Activated T-helper 1 cell treated with anti-CD3 and anti-CD28 coated beads, Interleukin-12 subunit alpha, Interleukin-12 subunit beta, Interleukin-2, Interleukin-4 antibody, amounts not matched to agents 30 ng/mL and 10 ng/mL and 1 ng/mL, durations not matched to agents 14 hours and 24 hours and 36 hours (primary cell): ENCODE measurements around the gene VAMP3. TPM values are rescaled to one million over a fixed set of nuclear protein-coding genes. Genes with fewer than 3 reads are reported as not detected.

ENCODE experiments used
- DNase-seq: peaks from one replicate; pipeline ENCODE4 v3.0.0; 2021; ENCODE audit warnings: low spot score
- H3K27ac Mint-ChIP-seq: one replicate; pipeline ENCODE4 v1.8.0; 2021; ENCODE audit warnings: mild to moderate bottlenecking, mixed read lengths
- H3K27me3 Mint-ChIP-seq: one replicate; pipeline ENCODE4 v1.8.0; 2022; ENCODE audit warnings: mild to moderate bottlenecking, moderate library complexity, mixed read lengths; ENCODE audit not compliant: insufficient read depth
- H3K36me3 Mint-ChIP-seq: one replicate; pipeline ENCODE4 v1.8.0; 2021; ENCODE audit warnings: low read depth, mixed read lengths
- H3K4me1 Mint-ChIP-seq: one replicate; pipeline ENCODE4 v1.8.0; 2021; ENCODE audit warnings: low read depth, mixed read lengths
- H3K4me3 Mint-ChIP-seq: one replicate; pipeline ENCODE4 v1.8.0; 2021; ENCODE audit warnings: mild to moderate bottlenecking, moderate library complexity, mixed read lengths
- H3K9me3 Mint-ChIP-seq: one replicate; pipeline ENCODE4 v1.8.0; 2021; ENCODE audit warnings: mixed read lengths
- intact Hi-C: fragments of 100-400 bp; cut with micrococcal nuclease; formaldehyde crosslinking; loops from one replicate; pipeline ENCODE4 v1.15.1; 2024
- total RNA-seq: library from RNA; stranded (reverse); gene quantifications from 2 replicates; pipeline ENCODE4 v1.2.3, GENCODE V29; 2022

VAMP3 gene
- total RNA-seq, 1 donor from 2014 or later: 26.8 TPM

- H3K27me3 Mint-ChIP-seq: peaks cover 7% of the 10 kb centered on the region
- H3K36me3 Mint-ChIP-seq: peaks cover 4% of the 10 kb centered on the region
- DNase-seq: no peak
- intact Hi-C loops: no loop called here
- no peaks in the 10 kb centered on the region for H3K4me1 Mint-ChIP-seq
- peaks cover 16% of the 10 kb centered on the region for H3K9me3 Mint-ChIP-seq
- H3K4me3 Mint-ChIP-seq: no peak overlapping the region
- no peak overlapping the region for H3K27ac Mint-ChIP-seq
Measured at GRCh38 chr1:7795406-7795805, 24.3 kb downstream of the VAMP3 start.

GRCh38 chr1:7805460-7805859, 34.4 kb downstream of the VAMP3 start:
- intact Hi-C loops: no loop called here
- no peaks in the 10 kb centered on the region for H3K4me1 Mint-ChIP-seq
- H3K9me3 Mint-ChIP-seq: no peaks in the 10 kb centered on the region
- no peak overlapping the region for H3K4me3 Mint-ChIP-seq
- DNase-seq: no peak
- H3K27ac Mint-ChIP-seq: no peak overlapping the region
- no peaks in the 10 kb centered on the region for H3K27me3 Mint-ChIP-seq
- no peaks in the 10 kb centered on the region for H3K36me3 Mint-ChIP-seq

- no peak for DNase-seq
- H3K27ac Mint-ChIP-seq: no peak overlapping the region
- intact Hi-C loops: loop anchor here (1.0 kb wide), 1 partner anchor 94 kb away; no protein-coding TSS in a partner anchor
Measured at GRCh38 chr1:7808253-7808844, 37.3 kb downstream of the VAMP3 start.

GRCh38 chr1:7809742-7810141, 38.6 kb downstream of the VAMP3 start:
- peaks cover 14% of the 10 kb centered on the region for H3K36me3 Mint-ChIP-seq
- intact Hi-C loops: no loop called here

More at GRCh38 chr1:7808253-7808844, 37.3 kb downstream of the VAMP3 start:
- Mint-ChIP-seq H3K36me3 (peaks cover 6% of the 10 kb centered on the region), H3K4me1 (no peaks in the 10 kb centered on the region), H3K27me3 (no peaks in the 10 kb centered on the region), H3K9me3 (peaks cover 6% of the 10 kb centered on the region), H3K4me3 (no peak overlapping the region)

GRCh38 chr1:7810395-7810794, 39.3 kb downstream of the VAMP3 start:
- no peak for DNase-seq
- Mint-ChIP-seq H3K4me3 (no peak overlapping the region), H3K9me3 (peaks cover 21% of the 10 kb centered on the region), H3K36me3 (peaks cover 14% of the 10 kb centered on the region), H3K27me3 (peaks cover 4% of the 10 kb centered on the region), H3K27ac (no peak overlapping the region), H3K4me1 (no peaks in the 10 kb centered on the region)
- intact Hi-C loops: no loop called here

More at GRCh38 chr1:7809742-7810141, 38.6 kb downstream of the VAMP3 start:
- peaks cover 17% of the 10 kb centered on the region for H3K9me3 Mint-ChIP-seq
- DNase-seq: no peak
- H3K27ac Mint-ChIP-seq: no peak overlapping the region
- H3K27me3 Mint-ChIP-seq: peaks cover 4% of the 10 kb centered on the region
- no peaks in the 10 kb centered on the region for H3K4me1 Mint-ChIP-seq
- H3K4me3 Mint-ChIP-seq: no peak overlapping the region

- Mint-ChIP-seq H3K27me3 (peaks cover 4% of the 10 kb centered on the region), H3K36me3 (peaks cover 14% of the 10 kb centered on the region), H3K4me1 (no peaks in the 10 kb centered on the region), H3K9me3 (peaks cover 21% of the 10 kb centered on the region), H3K27ac (no peak overlapping the region), H3K4me3 (no peak overlapping the region)
- no peak for DNase-seq
- intact Hi-C loops: no loop called here
Measured at GRCh38 chr1:7811476-7811875, 40.4 kb downstream of the VAMP3 start.

- Mint-ChIP-seq H3K4me1 (no peaks in the 10 kb centered on the region), H3K9me3 (peaks cover 21% of the 10 kb centered on the region), H3K36me3 (peaks cover 14% of the 10 kb centered on the region), H3K27ac (no peak overlapping the region), H3K27me3 (peaks cover 4% of the 10 kb centered on the region), H3K4me3 (no peak overlapping the region)
- DNase-seq: no peak
- intact Hi-C loops: no loop called here
Measured at GRCh38 chr1:7813677-7814373, 42.7 kb downstream of the VAMP3 start.

- no peaks in the 10 kb centered on the region for H3K9me3 Mint-ChIP-seq
- DNase-seq: no peak
- no peak overlapping the region for H3K4me3 Mint-ChIP-seq
- H3K4me1 Mint-ChIP-seq: peaks cover 1% of the 10 kb centered on the region
- intact Hi-C loops: no loop called here
- peaks cover 6% of the 10 kb centered on the region for H3K36me3 Mint-ChIP-seq
- H3K27ac Mint-ChIP-seq: no peak overlapping the region
- H3K27me3 Mint-ChIP-seq: no peaks in the 10 kb centered on the region
Measured at GRCh38 chr1:7821282-7821681, 50.2 kb downstream of the VAMP3 start.

- intact Hi-C loops: no loop called here
- H3K9me3 Mint-ChIP-seq: no peaks in the 10 kb centered on the region
- H3K27me3 Mint-ChIP-seq: no peaks in the 10 kb centered on the region
- no peak for DNase-seq
- peaks cover 14% of the 10 kb centered on the region for H3K4me1 Mint-ChIP-seq
- H3K27ac Mint-ChIP-seq: no peak overlapping the region
- H3K4me3 Mint-ChIP-seq: no peak overlapping the region
- peaks cover 8% of the 10 kb centered on the region for H3K36me3 Mint-ChIP-seq
Measured at GRCh38 chr1:7824701-7825100, 53.6 kb downstream of the VAMP3 start.

- H3K4me3 Mint-ChIP-seq: peak overlapping the region; percentile 94
- H3K27me3 Mint-ChIP-seq: no peaks in the 10 kb centered on the region
- no peak overlapping the region for H3K27ac Mint-ChIP-seq
- intact Hi-C loops: no loop called here
- no peak for DNase-seq
- H3K9me3 Mint-ChIP-seq: no peaks in the 10 kb centered on the region
- peaks cover 9% of the 10 kb centered on the region for H3K36me3 Mint-ChIP-seq
- H3K4me1 Mint-ChIP-seq: peaks cover 14% of the 10 kb centered on the region
Measured at GRCh38 chr1:7826363-7826762, 55.3 kb downstream of the VAMP3 start.

GRCh38 chr1:7827126-7827955, 56.2 kb downstream of the VAMP3 start:
- Mint-ChIP-seq H3K4me1 (peaks cover 14% of the 10 kb centered on the region), H3K9me3 (no peaks in the 10 kb centered on the region), H3K36me3 (peaks cover 7% of the 10 kb centered on the region), H3K4me3 (peak overlapping the region; percentile 94), H3K27ac (peak overlapping the region; percentile 87), H3K27me3 (no peaks in the 10 kb centered on the region)
- DNase-seq: peak; percentile 27
- intact Hi-C loops: no loop called here
